WTC11 (cell line): ENCODE data around the gene DPYSL3.

Experiments used
- ETV6 ChIP-seq: sonication (generic); formaldehyde crosslinking; IDR thresholded peaks from 2 replicates; pipeline ENCODE4 v1.8.1; 2022; ENCODE audit warnings: mild to moderate bottlenecking, missing genetic modification reagents
- FOXJ3 ChIP-seq: sonication (generic); formaldehyde crosslinking; IDR thresholded peaks from 2 replicates; pipeline ENCODE4 v1.9.0; 2021; ENCODE audit warnings: missing genetic modification reagents, mild to moderate bottlenecking, borderline replicate concordance
- GABPB1 ChIP-seq: sonication (generic); formaldehyde crosslinking; IDR thresholded peaks from 2 replicates; pipeline ENCODE4 v1.8.1; 2023; ENCODE audit warnings: mild to moderate bottlenecking, missing genetic modification reagents
- NR2C2 ChIP-seq: sonication (generic); formaldehyde crosslinking; IDR thresholded peaks from 2 replicates; pipeline ENCODE4 v1.8.0; 2022; ENCODE audit warnings: mild to moderate bottlenecking, missing genetic modification reagents
- RORB ChIP-seq: fragments of 250-450 bp; sonication (Bioruptor Pico); IDR thresholded peaks from 2 replicates; pipeline ENCODE4 v1.9.0; 2021; ENCODE audit warnings: mild to moderate bottlenecking
- ZNF396 ChIP-seq: fragments of 250-450 bp; sonication (Bioruptor Pico); IDR thresholded peaks from 2 replicates; pipeline ENCODE4 v1.8.0; 2021; ENCODE audit warnings: mild to moderate bottlenecking, moderate library complexity, borderline replicate concordance
- TF ChIP-seq, protein P1 (sequence below): fragments of 200-600 bp; IDR thresholded peaks from 2 replicates; pipeline ENCODE4 v1.8.0; 2022; ENCODE audit warnings: antibody characterized with exemption
- TF ChIP-seq, protein P2 (sequence below): sonication (generic); formaldehyde crosslinking; IDR thresholded peaks from 2 replicates; pipeline ENCODE4 v1.8.1; 2023; ENCODE audit warnings: mild to moderate bottlenecking, missing genetic modification reagents

DNA sequence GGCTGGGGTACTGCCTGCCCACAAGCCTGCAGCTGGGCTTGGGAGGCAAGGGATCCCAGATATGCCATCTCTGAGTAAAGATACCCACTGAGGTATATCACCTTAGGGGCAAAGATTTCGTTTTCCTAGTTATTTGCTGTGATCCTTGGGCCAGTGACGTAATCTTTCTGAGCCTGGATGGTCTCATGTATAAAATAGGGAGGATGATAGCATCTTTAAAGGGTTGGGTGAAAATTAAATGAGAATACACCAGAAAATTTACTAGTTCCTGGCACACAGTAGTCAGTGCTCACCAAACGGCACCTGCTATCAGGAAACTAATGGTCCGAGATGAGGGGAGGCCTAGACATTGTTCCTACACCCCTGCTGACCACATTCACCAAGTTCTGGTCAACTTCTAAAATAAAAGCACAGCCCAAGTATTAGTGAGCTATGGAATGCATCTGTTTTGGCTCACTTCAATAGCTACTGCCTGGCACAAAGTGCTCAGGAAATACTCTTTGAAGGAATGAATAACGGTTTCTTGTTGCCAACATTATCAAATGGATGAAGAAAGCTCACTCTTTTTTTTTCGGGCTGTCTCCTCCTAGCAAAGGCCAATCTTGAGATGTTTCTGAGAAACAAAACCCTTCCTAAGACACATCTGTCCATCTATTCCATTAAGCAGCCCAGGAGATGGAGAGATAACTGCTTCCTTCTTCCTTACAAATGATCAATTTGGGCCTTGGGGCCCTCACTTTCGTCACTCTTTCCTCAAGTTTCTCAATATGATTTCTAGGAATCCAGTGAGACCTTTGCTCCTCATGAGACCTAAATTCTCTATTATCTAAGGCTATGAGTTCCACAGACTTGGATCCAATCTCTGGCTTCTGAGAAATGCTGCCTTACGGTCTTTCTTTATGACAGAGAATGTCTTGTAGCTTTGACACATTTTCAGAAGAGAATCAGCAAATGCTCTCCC lies 98.2 kb downstream of the DPYSL3 start:
- TF ChIP-seq ETV6, result no peak
- TF ChIP-seq, protein P1, sequence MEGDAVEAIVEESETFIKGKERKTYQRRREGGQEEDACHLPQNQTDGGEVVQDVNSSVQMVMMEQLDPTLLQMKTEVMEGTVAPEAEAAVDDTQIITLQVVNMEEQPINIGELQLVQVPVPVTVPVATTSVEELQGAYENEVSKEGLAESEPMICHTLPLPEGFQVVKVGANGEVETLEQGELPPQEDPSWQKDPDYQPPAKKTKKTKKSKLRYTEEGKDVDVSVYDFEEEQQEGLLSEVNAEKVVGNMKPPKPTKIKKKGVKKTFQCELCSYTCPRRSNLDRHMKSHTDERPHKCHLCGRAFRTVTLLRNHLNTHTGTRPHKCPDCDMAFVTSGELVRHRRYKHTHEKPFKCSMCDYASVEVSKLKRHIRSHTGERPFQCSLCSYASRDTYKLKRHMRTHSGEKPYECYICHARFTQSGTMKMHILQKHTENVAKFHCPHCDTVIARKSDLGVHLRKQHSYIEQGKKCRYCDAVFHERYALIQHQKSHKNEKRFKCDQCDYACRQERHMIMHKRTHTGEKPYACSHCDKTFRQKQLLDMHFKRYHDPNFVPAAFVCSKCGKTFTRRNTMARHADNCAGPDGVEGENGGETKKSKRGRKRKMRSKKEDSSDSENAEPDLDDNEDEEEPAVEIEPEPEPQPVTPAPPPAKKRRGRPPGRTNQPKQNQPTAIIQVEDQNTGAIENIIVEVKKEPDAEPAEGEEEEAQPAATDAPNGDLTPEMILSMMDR, result no peak
- TF ChIP-seq FOXJ3, result no peak
- TF ChIP-seq, protein P2, sequence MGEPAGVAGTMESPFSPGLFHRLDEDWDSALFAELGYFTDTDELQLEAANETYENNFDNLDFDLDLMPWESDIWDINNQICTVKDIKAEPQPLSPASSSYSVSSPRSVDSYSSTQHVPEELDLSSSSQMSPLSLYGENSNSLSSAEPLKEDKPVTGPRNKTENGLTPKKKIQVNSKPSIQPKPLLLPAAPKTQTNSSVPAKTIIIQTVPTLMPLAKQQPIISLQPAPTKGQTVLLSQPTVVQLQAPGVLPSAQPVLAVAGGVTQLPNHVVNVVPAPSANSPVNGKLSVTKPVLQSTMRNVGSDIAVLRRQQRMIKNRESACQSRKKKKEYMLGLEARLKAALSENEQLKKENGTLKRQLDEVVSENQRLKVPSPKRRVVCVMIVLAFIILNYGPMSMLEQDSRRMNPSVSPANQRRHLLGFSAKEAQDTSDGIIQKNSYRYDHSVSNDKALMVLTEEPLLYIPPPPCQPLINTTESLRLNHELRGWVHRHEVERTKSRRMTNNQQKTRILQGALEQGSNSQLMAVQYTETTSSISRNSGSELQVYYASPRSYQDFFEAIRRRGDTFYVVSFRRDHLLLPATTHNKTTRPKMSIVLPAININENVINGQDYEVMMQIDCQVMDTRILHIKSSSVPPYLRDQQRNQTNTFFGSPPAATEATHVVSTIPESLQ (CRISPR knock-in tag), result no peak
- TF ChIP-seq ZNF396 (CRISPR knock-in tag), result no peak
- no peak for TF ChIP-seq RORB
- TF ChIP-seq NR2C2, result no peak
- TF ChIP-seq GABPB1 (CRISPR knock-in tag), result no peak
